UCSD-AML1 (cell line): ENCODE results near the gene FADS1.

Experiments used
- DNase-seq: peaks from one replicate; lab custom pipeline; 2025; ENCODE audit not compliant: unreplicated experiment; lab: John Stamatoyannopoulos, UW

The FADS1 gene

GRCh38 chr11:61797263-61797944 lies 19.4 kb downstream of the FADS1 start:
- peak; percentile 53 for DNase-seq

GRCh38 chr11:61795876-61796526 lies 20.8 kb downstream of the FADS1 start:
- DNase-seq: no peak

GRCh38 chr11:61795459-61795858 lies 21.3 kb downstream of the FADS1 start:
- no peak for DNase-seq

GRCh38 chr11:61794579-61794978 lies 22.2 kb downstream of the FADS1 start:
- no peak for DNase-seq

- DNase-seq: no peak
These were observed 23.0 kb downstream of the FADS1 start for GRCh38 chr11:61793829-61794204.

- no peak for DNase-seq
These were observed 23.5 kb downstream of the FADS1 start for GRCh38 chr11:61793083-61793828.

- peak; percentile 94 for DNase-seq
These were observed 24.3 kb downstream of the FADS1 start, which contains the start of the genes FEN1 and TMEM258 for GRCh38 chr11:61792310-61793082. TSS of gene FEN1 (plus strand) at chr11:61792911. CDS start at chr11:61795362, 2,451 bp downstream. TSS of gene TMEM258 (minus strand) at chr11:61792599. CDS start at chr11:61792558, 41 bp downstream.

- DNase-seq: peak; percentile 54
These were observed 25.0 kb downstream of the FADS1 start for GRCh38 chr11:61791737-61792309.

- DNase-seq: peak; percentile 60
These were observed 28.8 kb downstream of the FADS1 start for GRCh38 chr11:61787928-61788491.

- DNase-seq: no peak
These were observed 30.9 kb downstream of the FADS1 start for GRCh38 chr11:61785837-61786402.

GRCh38 chr11:61784506-61784805 lies 32.3 kb downstream of the FADS1 start:
- no peak for DNase-seq

GRCh38 chr11:61783717-61784505 lies 32.9 kb downstream of the FADS1 start:
- no peak for DNase-seq

- no peak for DNase-seq
These were observed 34.0 kb downstream of the FADS1 start for GRCh38 chr11:61782841-61783240.

GRCh38 chr11:61782299-61782698 lies 34.5 kb downstream of the FADS1 start:
- no peak for DNase-seq

GRCh38 chr11:61781585-61781984 lies 35.2 kb downstream of the FADS1 start:
- DNase-seq: no peak

GRCh38 chr11:61780581-61781162 lies 36.1 kb downstream of the FADS1 start:
- DNase-seq: no peak

GRCh38 chr11:61779666-61780525 lies 36.9 kb downstream of the FADS1 start:
- DNase-seq: no peak
